Adipocyte (in vitro differentiated cells): ENCODE data around the gene TMEM131L.
A peak's percentile ranks its signal among the peaks of the same experiment; 100 is the strongest.

ENCODE experiments used
- DNase-seq: peaks from one replicate; pipeline ENCODE4 v3.0.0-alpha.2; 2015; ENCODE audit warnings: low read depth
- H3K27me3 ChIP-seq: replicated peaks from 2 replicates; pipeline ENCODE4 v1.7.0; 2013; ENCODE audit warnings: mild to moderate bottlenecking, low read length, moderate library complexity; ENCODE audit not compliant: control insufficient read depth, insufficient read depth
- H3K36me3 ChIP-seq: 2 replicates; pipeline ENCODE4 v1.7.0; 2013; ENCODE audit warnings: low read length, mild to moderate bottlenecking, moderate library complexity; ENCODE audit not compliant: control insufficient read depth, insufficient read depth, severe bottlenecking
- H3K4me1 ChIP-seq: 2 replicates; pipeline ENCODE4 v1.7.0; 2013; ENCODE audit warnings: mild to moderate bottlenecking, low read length, moderate library complexity; ENCODE audit not compliant: control insufficient read depth, insufficient read depth
- H3K4me3 ChIP-seq: 2 replicates; pipeline ENCODE4 v1.7.0; 2013; ENCODE audit warnings: mild to moderate bottlenecking, low read length, moderate library complexity
- H3K9ac ChIP-seq: 2 replicates; pipeline ENCODE4 v1.7.0; 2013; ENCODE audit warnings: mild to moderate bottlenecking, low read length, moderate library complexity
- H3K9me3 ChIP-seq: 2 replicates; pipeline ENCODE4 v1.7.0; 2013; ENCODE audit warnings: mild to moderate bottlenecking, low read length, moderate library complexity; ENCODE audit not compliant: control insufficient read depth

The TMEM131L gene

DNA sequence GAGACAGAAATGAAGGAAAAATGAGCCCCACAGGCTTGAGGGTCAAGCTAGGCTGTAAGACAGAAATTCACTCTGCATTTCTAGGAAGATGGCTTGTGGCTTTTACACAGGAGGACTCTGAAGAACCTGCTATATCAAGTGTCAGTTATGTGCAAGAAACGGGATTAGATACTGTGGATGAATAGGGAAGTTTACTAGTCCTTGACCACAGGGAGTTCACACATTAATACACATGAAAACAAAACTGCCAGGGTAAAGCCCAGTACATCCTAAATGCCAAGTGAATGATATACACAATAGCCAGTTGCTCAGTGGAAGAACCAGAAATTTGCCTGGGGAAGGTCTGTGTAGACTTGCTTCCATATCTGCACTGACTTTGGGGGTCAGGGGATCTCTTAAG is 53.5 kb downstream of the TMEM131L start:
- no peaks in the 10 kb centered on the region for H3K9me3 ChIP-seq
- H3K36me3 ChIP-seq, result peaks cover 4% of the 10 kb centered on the region
- no peak overlapping the region for H3K9ac ChIP-seq
- no peak for DNase-seq
- no peaks in the 10 kb centered on the region for H3K27me3 ChIP-seq
- peaks cover 3% of the 10 kb centered on the region for H3K4me1 ChIP-seq
- H3K4me3 ChIP-seq, result no peak overlapping the region

DNA sequence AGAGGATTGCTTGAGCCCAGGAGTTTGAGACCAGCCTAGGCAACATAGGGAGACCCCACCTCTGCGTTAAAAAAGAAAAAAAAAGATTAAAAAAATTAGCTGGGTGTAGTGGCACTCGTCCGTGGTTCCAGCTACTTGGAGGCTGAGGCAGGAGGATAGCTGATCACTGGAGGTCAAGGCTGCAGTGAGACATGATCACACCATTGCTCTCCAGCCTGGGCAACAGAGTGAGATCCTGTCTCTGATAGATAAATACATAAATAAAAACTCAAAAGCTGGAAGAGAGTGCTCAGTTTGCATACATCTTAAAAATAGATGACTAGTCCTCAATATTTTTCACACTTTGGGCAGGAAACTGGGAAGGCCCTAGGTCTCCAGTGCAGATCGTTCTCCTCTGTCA is 54.1 kb downstream of the TMEM131L start:
- no peaks in the 10 kb centered on the region for H3K27me3 ChIP-seq
- H3K4me1 ChIP-seq, result peaks cover 3% of the 10 kb centered on the region
- no peak for DNase-seq
- no peaks in the 10 kb centered on the region for H3K9me3 ChIP-seq
- H3K4me3 ChIP-seq, result no peak overlapping the region
- no peak overlapping the region for H3K9ac ChIP-seq
- peaks cover 4% of the 10 kb centered on the region for H3K36me3 ChIP-seq

- no peak overlapping the region for H3K9ac ChIP-seq
- peaks cover 4% of the 10 kb centered on the region for H3K36me3 ChIP-seq
- H3K4me1 ChIP-seq, result peaks cover 3% of the 10 kb centered on the region
- no peaks in the 10 kb centered on the region for H3K9me3 ChIP-seq
- no peaks in the 10 kb centered on the region for H3K27me3 ChIP-seq
- H3K4me3 ChIP-seq, result no peak overlapping the region
- no peak for DNase-seq
Measured at GRCh38 chr4:153520801-153521329, 54.7 kb downstream of the TMEM131L start.

DNA sequence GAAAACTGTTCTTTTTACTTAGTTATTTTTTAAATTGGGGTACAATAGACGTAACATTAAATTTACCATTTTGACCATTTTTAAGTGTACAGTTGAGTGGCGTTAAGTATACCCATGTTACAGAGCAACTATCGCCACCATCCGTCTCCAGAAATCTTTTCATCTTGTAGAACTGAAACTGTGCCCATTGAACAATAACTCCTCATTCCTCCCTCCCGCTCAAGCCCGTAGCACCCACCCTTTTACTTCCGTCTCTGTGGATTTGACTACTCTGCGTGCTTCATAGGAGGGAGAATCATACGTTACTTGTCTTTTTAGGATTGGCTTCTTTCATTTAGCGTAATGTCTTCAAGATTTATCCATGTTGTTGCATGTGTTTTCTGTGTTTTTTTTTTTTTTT is 55.3 kb downstream of the TMEM131L start:
- no peaks in the 10 kb centered on the region for H3K9me3 ChIP-seq
- no peak overlapping the region for H3K9ac ChIP-seq
- no peaks in the 10 kb centered on the region for H3K27me3 ChIP-seq
- DNase-seq, result no peak
- peaks cover 4% of the 10 kb centered on the region for H3K36me3 ChIP-seq
- no peak overlapping the region for H3K4me3 ChIP-seq
- H3K4me1 ChIP-seq, result peaks cover 3% of the 10 kb centered on the region

DNA sequence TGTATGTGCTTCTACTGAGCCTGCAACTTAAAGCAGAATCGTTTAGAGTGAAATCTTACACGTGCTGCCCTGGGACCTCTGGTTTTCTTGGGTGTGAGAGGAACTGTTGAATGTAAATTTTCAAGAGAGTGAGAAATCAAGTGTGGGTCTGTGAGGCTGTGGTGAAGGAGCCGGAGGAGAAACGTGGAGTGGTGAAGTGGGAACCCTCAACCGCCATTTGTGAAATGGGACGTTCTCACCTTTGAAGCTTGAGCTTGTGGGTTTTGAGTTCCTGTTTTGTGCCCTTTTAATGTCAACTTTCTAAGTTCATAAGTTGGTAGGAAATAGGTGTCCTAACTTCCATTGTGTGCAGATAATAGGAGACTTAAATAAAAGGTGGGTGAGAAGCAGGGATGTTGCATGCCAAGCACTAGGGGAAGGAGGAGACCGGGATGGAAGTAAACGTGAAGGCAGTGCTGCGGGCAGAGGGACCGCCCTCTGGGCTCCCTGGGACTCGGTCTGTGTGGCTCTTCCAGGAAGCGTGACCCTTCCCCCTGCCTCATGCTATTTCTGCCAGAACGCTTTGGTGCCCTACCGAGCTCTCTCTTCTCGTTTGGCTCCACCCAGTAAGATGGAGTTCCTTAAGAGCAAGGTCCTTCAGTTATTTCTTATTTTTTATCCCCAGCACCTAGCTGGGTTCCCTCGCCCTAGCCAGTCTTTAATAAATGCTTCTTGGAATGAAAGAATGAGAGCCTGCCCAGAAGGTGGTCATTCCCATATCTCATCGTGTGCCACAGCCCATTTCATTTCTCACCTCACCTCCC is 56.0 kb downstream of the TMEM131L start:
- DNase-seq, result no peak
- H3K27me3 ChIP-seq, result no peaks in the 10 kb centered on the region
- peaks cover 3% of the 10 kb centered on the region for H3K4me1 ChIP-seq
- H3K36me3 ChIP-seq, result peaks cover 4% of the 10 kb centered on the region
- H3K9me3 ChIP-seq, result no peaks in the 10 kb centered on the region
- no peak overlapping the region for H3K9ac ChIP-seq
- no peak overlapping the region for H3K4me3 ChIP-seq

DNA sequence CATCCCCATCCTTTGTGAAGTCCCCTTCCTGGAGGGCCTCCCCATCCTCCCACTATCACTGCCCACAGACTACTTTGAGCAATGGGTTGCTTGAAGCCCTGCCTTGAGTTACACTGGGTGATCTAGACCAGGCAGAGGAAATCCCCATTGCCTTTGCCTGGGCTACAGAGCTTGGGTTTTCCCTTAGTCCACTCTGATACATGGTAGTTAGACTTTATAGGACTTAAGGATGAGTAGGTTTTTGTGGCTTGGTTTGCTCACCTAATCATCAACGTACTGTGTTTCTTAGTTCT is 56.6 kb downstream of the TMEM131L start:
- no peaks in the 10 kb centered on the region for H3K9me3 ChIP-seq
- H3K9ac ChIP-seq, result no peak overlapping the region
- H3K4me3 ChIP-seq, result no peak overlapping the region
- peaks cover 4% of the 10 kb centered on the region for H3K36me3 ChIP-seq
- H3K27me3 ChIP-seq, result no peaks in the 10 kb centered on the region
- H3K4me1 ChIP-seq, result peaks cover 3% of the 10 kb centered on the region
- no peak for DNase-seq

DNA sequence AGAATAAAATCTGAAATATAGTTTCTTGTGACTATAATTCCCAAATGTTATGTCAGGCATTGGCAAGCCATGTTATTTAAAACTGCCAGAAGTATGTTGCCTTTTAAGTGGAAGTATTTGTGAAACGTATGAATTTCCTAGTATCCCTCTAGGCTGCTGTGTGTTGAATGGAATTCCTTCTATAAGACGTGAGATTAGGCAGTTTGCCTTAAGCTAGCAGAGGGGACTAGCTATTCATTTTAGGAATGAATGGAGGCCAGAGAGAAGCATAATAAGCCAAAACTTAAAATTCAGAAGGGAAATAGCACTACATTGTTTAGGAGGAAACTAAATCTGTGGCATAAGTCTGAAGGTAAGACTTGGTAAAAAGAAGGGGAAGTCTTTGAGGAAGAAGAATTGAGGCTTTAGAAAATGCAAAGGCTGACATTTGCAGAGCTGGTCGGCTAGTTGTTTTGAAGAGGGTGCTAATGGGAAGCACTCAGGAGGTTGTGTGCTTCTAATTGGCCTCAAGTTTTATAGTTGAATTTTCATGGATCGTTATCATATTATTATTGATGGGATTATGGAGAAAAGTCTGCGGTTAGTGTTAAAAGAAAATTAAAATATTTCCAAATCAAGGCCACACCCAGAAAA is 57.1 kb downstream of the TMEM131L start:
- H3K9me3 ChIP-seq, result no peaks in the 10 kb centered on the region
- H3K36me3 ChIP-seq, result no peaks in the 10 kb centered on the region
- H3K9ac ChIP-seq, result no peak overlapping the region
- no peak overlapping the region for H3K4me3 ChIP-seq
- peaks cover 3% of the 10 kb centered on the region for H3K4me1 ChIP-seq
- DNase-seq, result peak; percentile 32
- no peaks in the 10 kb centered on the region for H3K27me3 ChIP-seq

DNA sequence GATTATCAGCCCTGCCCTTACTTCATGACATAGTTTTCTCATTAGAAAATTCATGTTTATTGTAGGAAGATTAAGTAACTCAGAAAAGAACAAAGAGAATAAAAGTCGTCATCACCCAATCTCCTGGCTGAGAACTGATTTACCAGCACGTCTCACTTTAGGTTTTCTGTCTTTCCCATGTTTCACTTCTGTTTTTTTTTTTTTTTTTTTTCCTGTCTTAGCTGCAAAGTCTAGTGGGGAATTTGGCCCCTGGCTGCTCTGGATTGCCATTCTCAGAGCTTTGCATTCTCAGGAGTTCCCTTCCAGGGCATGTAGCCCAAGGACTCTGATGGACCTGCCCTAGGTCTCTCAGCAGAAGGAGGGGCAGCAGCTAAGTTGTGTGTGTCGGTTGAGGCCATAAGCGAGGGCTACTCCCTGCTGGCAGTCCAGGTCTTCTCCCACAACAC is 57.8 kb downstream of the TMEM131L start:
- Histone ChIP-seq H3K4me1 (peaks cover 8% of the 10 kb centered on the region), H3K27me3 (no peaks in the 10 kb centered on the region), H3K4me3 (no peak overlapping the region), H3K9ac (no peak overlapping the region), H3K36me3 (no peaks in the 10 kb centered on the region), H3K9me3 (no peaks in the 10 kb centered on the region)
- DNase-seq, result no peak

DNA sequence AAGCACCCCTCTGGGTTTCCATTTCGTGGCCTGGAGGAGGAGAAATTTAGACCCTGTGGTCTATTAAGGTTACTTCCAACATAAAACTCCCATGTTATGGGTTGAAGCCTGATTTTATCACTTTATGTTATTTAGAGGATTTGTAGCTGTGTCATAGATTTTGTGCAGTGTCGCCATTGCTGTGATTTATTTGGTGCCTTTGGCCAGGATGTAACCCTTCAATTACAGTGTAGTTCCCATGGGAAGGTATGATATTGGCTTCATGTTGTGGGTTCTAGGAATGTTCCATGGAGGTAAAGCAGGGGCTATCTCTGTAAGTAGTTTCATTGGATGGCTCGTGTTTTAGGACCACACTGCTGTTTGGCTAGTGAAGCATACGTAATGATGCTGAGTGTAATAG is 58.5 kb downstream of the TMEM131L start:
- DNase-seq, result no peak
- no peaks in the 10 kb centered on the region for H3K36me3 ChIP-seq
- no peaks in the 10 kb centered on the region for H3K27me3 ChIP-seq
- H3K4me3 ChIP-seq, result no peak overlapping the region
- no peaks in the 10 kb centered on the region for H3K9me3 ChIP-seq
- H3K9ac ChIP-seq, result no peak overlapping the region
- H3K4me1 ChIP-seq, result peaks cover 15% of the 10 kb centered on the region

- DNase-seq, result no peak
- H3K27me3 ChIP-seq, result no peaks in the 10 kb centered on the region
- H3K36me3 ChIP-seq, result no peaks in the 10 kb centered on the region
- H3K4me3 ChIP-seq, result no peak overlapping the region
- no peaks in the 10 kb centered on the region for H3K9me3 ChIP-seq
- no peak overlapping the region for H3K9ac ChIP-seq
- peaks cover 34% of the 10 kb centered on the region for H3K4me1 ChIP-seq
Measured at GRCh38 chr4:153527690-153528089, 61.5 kb downstream of the TMEM131L start.

DNA sequence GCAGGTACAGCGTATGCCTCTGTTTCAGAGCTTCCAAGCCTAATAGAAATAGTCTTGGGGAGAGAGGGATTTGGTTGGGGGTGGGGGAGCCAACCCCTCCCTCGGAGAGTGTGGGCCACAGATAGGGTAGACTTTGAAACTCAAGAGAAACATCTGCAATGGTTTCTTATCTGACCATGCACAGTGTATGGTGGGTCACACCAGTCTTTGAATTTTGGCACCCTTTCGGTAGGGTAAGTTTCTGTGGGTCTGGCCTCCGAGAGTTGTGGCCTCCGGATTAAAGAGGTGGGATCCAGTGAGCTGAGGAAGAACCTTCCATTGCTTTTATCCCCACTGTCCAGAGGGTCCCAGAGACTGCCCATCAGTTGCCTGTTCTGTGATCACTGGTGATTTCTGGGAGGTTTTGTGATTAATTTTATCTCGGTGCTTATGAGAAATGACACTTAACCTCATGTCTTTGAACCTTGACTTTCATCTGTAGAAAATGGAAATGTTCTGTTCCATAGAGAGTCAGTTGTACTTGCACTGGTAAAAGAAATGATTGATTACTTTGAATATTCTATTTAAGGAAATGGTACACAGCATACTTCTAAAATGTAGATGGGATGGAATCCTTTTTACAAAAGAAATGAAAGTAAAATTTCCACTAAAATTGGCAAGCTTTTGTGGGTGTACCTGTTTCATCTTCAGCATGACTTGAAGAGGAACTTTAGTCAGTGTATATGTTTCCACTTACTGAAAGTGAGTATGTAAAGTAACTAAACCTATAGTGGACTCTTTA is 62.7 kb downstream of the TMEM131L start:
- no peak overlapping the region for H3K9ac ChIP-seq
- H3K4me3 ChIP-seq, result no peak overlapping the region
- DNase-seq, result no peak
- H3K4me1 ChIP-seq, result peaks cover 41% of the 10 kb centered on the region
- H3K27me3 ChIP-seq, result no peaks in the 10 kb centered on the region
- no peaks in the 10 kb centered on the region for H3K9me3 ChIP-seq
- H3K36me3 ChIP-seq, result no peaks in the 10 kb centered on the region
